Uterus (tissue), 4 donors: Measurements from ENCODE around the gene SLC27A2. TPM values are rescaled to one million over a fixed set of nuclear protein-coding genes. Genes with fewer than 3 reads are reported as not detected.

Source experiments
- DNase-seq, 2 donors: peaks; one replicate each; pipeline ENCODE4 v3.0.0-alpha.2; 2019 to 2020
- H3K27ac ChIP-seq, 2 donors: fragments of 200-600 bp; sonication (generic); 1 replicate in 1 of 2; 2 replicates in 1 of 2; pipeline ENCODE4 v1.5.1; 2016 to 2018
- H3K27me3 ChIP-seq, 2 donors: fragments of 200-600 bp; sonication (generic); one replicate each; pipeline ENCODE4 v1.5.1; 2018 to 2019; ENCODE audit warnings: control low read depth in 1 of 2
- H3K36me3 ChIP-seq, 2 donors: fragments of 200-600 bp; sonication (generic); one replicate each; pipeline ENCODE4 v1.5.1; 2019; ENCODE audit warnings: control low read depth in 1 of 2
- H3K4me1 ChIP-seq, 2 donors: fragments of 200-600 bp; sonication (generic); one replicate each; pipeline ENCODE4 v1.5.1; 2018 to 2019; ENCODE audit warnings: control low read depth in 1 of 2
- H3K4me3 ChIP-seq, 2 donors: fragments of 200-600 bp; sonication (generic); 1 replicate in 1 of 2; 2 replicates in 1 of 2; pipeline ENCODE4 v1.5.1; 2018 to 2019; ENCODE audit warnings: mild to moderate bottlenecking in 1 of 2
- H3K9me3 ChIP-seq, 2 donors: fragments of 200-600 bp; sonication (generic); one replicate each; pipeline ENCODE4 v1.5.1; 2019; ENCODE audit warnings: control low read depth in 1 of 2
- CTCF ChIP-seq, 4 experiments: fragments of 200-600 bp in 2 of 4; fragments of 450-650 bp in 2 of 4; sonication (generic) in 2 of 4; IDR thresholded peaks; one replicate each; pipeline ENCODE4 v1.5.1; 2016 to 2019; ENCODE audit warnings: antibody characterized with exemption in 4 of 4, mild to moderate bottlenecking in 2 of 4, moderate library complexity in 1 of 4
- POLR2A ChIP-seq, 2 donors: fragments of 450-650 bp; IDR thresholded peaks; one replicate each; pipeline ENCODE4 v1.6.1; 2016; ENCODE audit warnings: antibody characterized with exemption in 2 of 2, mild to moderate bottlenecking in 1 of 2, moderate library complexity in 1 of 2
- intact Hi-C: fragments of 100-400 bp; cut with DNase I; formaldehyde crosslinking; loops from one replicate; pipeline ENCODE4 v1.15.1; 2023; ENCODE audit warnings: low total_unique reads
- total RNA-seq, 4 donors: library from RNA; depleted of rRNA in 3 of 4; stranded (reverse); fragments of >200 nt in 3 of 4; gene quantifications; one replicate each; pipeline versions ENCODE4 v1.1.0 to v1.2.4, GENCODE V29; 2014 to 2023
- donor health status: DM: yes; HTN: yes; CAD: no.

SLC27A2 gene
- total RNA-seq, 4 donors from 2014 or later: 0.27 to 1.7 TPM; not detected in 2

- Histone ChIP-seq H3K27me3 (no peaks in the 10 kb centered on the region), H3K27ac (no peak overlapping the region), H3K36me3 (no peaks in the 10 kb centered on the region), H3K4me1 (no peaks in the 10 kb centered on the region), H3K4me3 (no peak overlapping the region), H3K9me3 (no peaks in the 10 kb centered on the region)
- intact Hi-C loops: no loop called here
- no peak for TF ChIP-seq POLR2A (IDR thresholded peaks at IDR 0.05)
- TF ChIP-seq CTCF (IDR thresholded peaks at IDR 0.05): no peak
- no peak for DNase-seq
These were observed 18.9 kb upstream of the SLC27A2 start for GRCh38 chr15:50162969-50163718.

- no peak overlapping the region for H3K27ac ChIP-seq
- no peaks in the 10 kb centered on the region for H3K27me3 ChIP-seq
- TF ChIP-seq CTCF (IDR thresholded peaks at IDR 0.05) (no peak), POLR2A (IDR thresholded peaks at IDR 0.05) (no peak)
- DNase-seq: no peak
- H3K4me3 ChIP-seq: no peak overlapping the region
- H3K36me3 ChIP-seq: no peaks in the 10 kb centered on the region
- no peaks in the 10 kb centered on the region for H3K9me3 ChIP-seq
- intact Hi-C loops: no loop called here
- H3K4me1 ChIP-seq: no peaks in the 10 kb centered on the region
These were observed 18.1 kb upstream of the SLC27A2 start for GRCh38 chr15:50163719-50164410.

GRCh38 chr15:50164458-50164857, 17.5 kb upstream of the SLC27A2 start:
- intact Hi-C loops: no loop called here
- Histone ChIP-seq H3K9me3 (no peaks in the 10 kb centered on the region), H3K4me3 (no peak overlapping the region), H3K27ac (no peak overlapping the region), H3K4me1 (no peaks in the 10 kb centered on the region), H3K36me3 (no peaks in the 10 kb centered on the region), H3K27me3 (no peaks in the 10 kb centered on the region)
- TF ChIP-seq CTCF (IDR thresholded peaks at IDR 0.05) (no peak), POLR2A (IDR thresholded peaks at IDR 0.05) (no peak)
- no peak for DNase-seq

GRCh38 chr15:50166216-50166615, 15.8 kb upstream of the SLC27A2 start:
- H3K9me3 ChIP-seq: no peaks in the 10 kb centered on the region
- no peaks in the 10 kb centered on the region for H3K4me1 ChIP-seq
- intact Hi-C loops: no loop called here
- no peak for TF ChIP-seq POLR2A (IDR thresholded peaks at IDR 0.05)
- no peak for TF ChIP-seq CTCF (IDR thresholded peaks at IDR 0.05)
- DNase-seq: no peak
- no peaks in the 10 kb centered on the region for H3K27me3 ChIP-seq
- no peak overlapping the region for H3K4me3 ChIP-seq
- no peaks in the 10 kb centered on the region for H3K36me3 ChIP-seq
- H3K27ac ChIP-seq: no peak overlapping the region

GRCh38 chr15:50167110-50167509, 14.9 kb upstream of the SLC27A2 start:
- no peaks in the 10 kb centered on the region for H3K36me3 ChIP-seq
- TF ChIP-seq POLR2A (IDR thresholded peaks at IDR 0.05) (no peak), CTCF (IDR thresholded peaks at IDR 0.05) (no peak)
- H3K4me3 ChIP-seq: no peak overlapping the region
- intact Hi-C loops: no loop called here
- H3K27me3 ChIP-seq: no peaks in the 10 kb centered on the region
- H3K4me1 ChIP-seq: no peaks in the 10 kb centered on the region
- H3K9me3 ChIP-seq: no peaks in the 10 kb centered on the region
- H3K27ac ChIP-seq: no peak overlapping the region
- no peak for DNase-seq
